HepG2 (cell line): Measurements from ENCODE around the gene RPE65. TPM values are rescaled to one million over a fixed set of nuclear protein-coding genes. Genes with fewer than 3 reads are reported as not detected.

ENCODE experiments used
- BCL6 ChIP-seq: IDR thresholded peaks from 2 replicates; pipeline ENCODE4 v1.6.1; 2016; ENCODE audit warnings: missing genetic modification reagents, missing compliant biosample characterization
- BRCA1 ChIP-seq: sonication (generic); formaldehyde crosslinking; IDR thresholded peaks from 2 replicates; pipeline ENCODE4 v1.4.0; 2020; ENCODE audit warnings: missing genetic modification reagents
- ELF1 ChIP-seq: sonication (generic); formaldehyde crosslinking; IDR thresholded peaks from 2 replicates; pipeline ENCODE4 v1.4.0; 2020; ENCODE audit warnings: missing genetic modification reagents
- FOXP1 ChIP-seq, 2 experiments: fragments of 450-650 bp in 1 of 2; IDR thresholded peaks; 2 replicates each; pipeline ENCODE4 v1.6.1; 2017 to 2018; ENCODE audit warnings: antibody characterized with exemption in 1 of 2
- GABPB1 ChIP-seq: IDR thresholded peaks from 2 replicates; pipeline ENCODE4 v1.6.1; 2016; ENCODE audit warnings: mild to moderate bottlenecking, missing genetic modification reagents, moderate library complexity, missing compliant biosample characterization
- MAF1 ChIP-seq: sonication (generic); formaldehyde crosslinking; IDR thresholded peaks from 2 replicates; pipeline ENCODE4 v1.5.0; 2020; ENCODE audit warnings: missing genetic modification reagents, borderline replicate concordance
- PRDM10 ChIP-seq: sonication (generic); formaldehyde crosslinking; IDR thresholded peaks from 2 replicates; pipeline ENCODE4 v1.4.0; 2020; ENCODE audit warnings: low read depth, missing genetic modification reagents
- REXO4 ChIP-seq: sonication (generic); formaldehyde crosslinking; IDR thresholded peaks from 2 replicates; pipeline ENCODE4 v1.8.0; 2022; ENCODE audit warnings: missing genetic modification reagents, mild to moderate bottlenecking, borderline replicate concordance
- RXRB ChIP-seq: IDR thresholded peaks from 2 replicates; pipeline ENCODE4 v1.6.1; 2016; ENCODE audit warnings: borderline replicate concordance, missing genetic modification reagents, missing compliant biosample characterization
- SAFB2 ChIP-seq: sonication (generic); formaldehyde crosslinking; IDR thresholded peaks from 2 replicates; pipeline ENCODE4 v1.5.1; 2020; ENCODE audit warnings: missing genetic modification reagents, low read depth, mild to moderate bottlenecking, borderline replicate concordance
- SP4 ChIP-seq: sonication (generic); formaldehyde crosslinking; IDR thresholded peaks from 2 replicates; pipeline ENCODE4 v1.8.1; 2023; ENCODE audit warnings: mild to moderate bottlenecking, missing genetic modification reagents
- TCF7L2 ChIP-seq: IDR thresholded peaks from 2 replicates; pipeline ENCODE4 v1.6.1; 2011; ENCODE audit warnings: mild to moderate bottlenecking, low read depth, low read length, moderate library complexity
- ZEB1 ChIP-seq: IDR thresholded peaks from 2 replicates; pipeline ENCODE4 v1.6.1; 2012; ENCODE audit warnings: mild to moderate bottlenecking, low read depth, inconsistent platforms; ENCODE audit not compliant: insufficient replicate concordance
- ZFP36L2 ChIP-seq: sonication (generic); formaldehyde crosslinking; IDR thresholded peaks from 2 replicates; pipeline ENCODE4 v1.4.0; 2020; ENCODE audit warnings: missing genetic modification reagents
- ZNF160 ChIP-seq: sonication (generic); formaldehyde crosslinking; IDR thresholded peaks from 2 replicates; pipeline ENCODE4 v1.8.0; 2022; ENCODE audit warnings: mild to moderate bottlenecking, inconsistent platforms, missing genetic modification reagents
- ZNF282 ChIP-seq: fragments of 450-650 bp; IDR thresholded peaks from 2 replicates; pipeline ENCODE4 v1.6.1; 2018; ENCODE audit not compliant: partially characterized antibody
- ZNF296 ChIP-seq: sonication (generic); formaldehyde crosslinking; conservative IDR thresholded peaks from 2 replicates; pipeline ENCODE4 v1.5.0; 2020; ENCODE audit warnings: mild to moderate bottlenecking, missing genetic modification reagents
- ZNF337 ChIP-seq: sonication (generic); formaldehyde crosslinking; IDR thresholded peaks from 2 replicates; pipeline ENCODE4 v1.5.1; 2020; ENCODE audit warnings: missing genetic modification reagents, low read depth, mild to moderate bottlenecking, borderline replicate concordance
- ZNF737 ChIP-seq: sonication (generic); formaldehyde crosslinking; IDR thresholded peaks from 2 replicates; pipeline ENCODE4 v1.5.0; 2020; ENCODE audit warnings: missing genetic modification reagents, mild to moderate bottlenecking, borderline replicate concordance
- ZNF850 ChIP-seq: sonication (generic); formaldehyde crosslinking; conservative IDR thresholded peaks from 2 replicates; pipeline ENCODE4 v1.9.0; 2021; ENCODE audit warnings: mild to moderate bottlenecking, missing genetic modification reagents
- polyA plus RNA-seq, 8 experiments: library from polyadenylated mRNA; depleted of rRNA in 3 of 8; stranded (reverse) in 7 of 8; unstranded in 1 of 8; fragments of >200 nt; fragmentation: Illumina TruSeq in 4 of 8; extraction: Trizol in 4 of 8; gene quantifications; 2 replicates each; pipeline versions ENCODE4 v1.2.1 to v1.2.3, GENCODE V29; 2011 to 2016; ENCODE audit warnings: low read depth in 4 of 8, missing spikeins in 1 of 8, mixed read lengths in 1 of 8; ENCODE audit not compliant: insufficient read depth in 1 of 8
- total RNA-seq, 5 experiments: library from RNA; depleted of rRNA; stranded (reverse); fragments of >200 nt; fragmentation: Illumina TruSeq; extraction: Trizol; gene quantifications; 2 replicates each; pipeline ENCODE4 v1.2.3, GENCODE V29; 2016; ENCODE audit warnings: low read depth in 1 of 5
- TF ChIP-seq, protein P1 (sequence below): sonication (generic); formaldehyde crosslinking; IDR thresholded peaks from 2 replicates; pipeline ENCODE4 v1.9.0; 2022; ENCODE audit warnings: low read depth, missing genetic modification reagents
- TF ChIP-seq, protein P2 (sequence below): sonication (generic); formaldehyde crosslinking; IDR thresholded peaks from 2 replicates; pipeline ENCODE4 v1.5.0; 2020; ENCODE audit warnings: missing genetic modification reagents
- TF ChIP-seq, protein P3 (sequence below): sonication (generic); formaldehyde crosslinking; conservative IDR thresholded peaks from 2 replicates; pipeline ENCODE4 v1.4.0; 2020; ENCODE audit warnings: missing genetic modification reagents

The RPE65 gene
- total and polyA plus RNA-seq, 2 of the 13 experiments (the other 11 are each of a cell fraction or from before 2014, with no cell fraction given) = not detected

- TF ChIP-seq ZNF282 = no peak
- no peak for TF ChIP-seq REXO4 (CRISPR knock-in tag)
- TF ChIP-seq GABPB1 = peak; percentile 76; the same call in 1 of the 2 replicates
- TF ChIP-seq, protein P1, sequence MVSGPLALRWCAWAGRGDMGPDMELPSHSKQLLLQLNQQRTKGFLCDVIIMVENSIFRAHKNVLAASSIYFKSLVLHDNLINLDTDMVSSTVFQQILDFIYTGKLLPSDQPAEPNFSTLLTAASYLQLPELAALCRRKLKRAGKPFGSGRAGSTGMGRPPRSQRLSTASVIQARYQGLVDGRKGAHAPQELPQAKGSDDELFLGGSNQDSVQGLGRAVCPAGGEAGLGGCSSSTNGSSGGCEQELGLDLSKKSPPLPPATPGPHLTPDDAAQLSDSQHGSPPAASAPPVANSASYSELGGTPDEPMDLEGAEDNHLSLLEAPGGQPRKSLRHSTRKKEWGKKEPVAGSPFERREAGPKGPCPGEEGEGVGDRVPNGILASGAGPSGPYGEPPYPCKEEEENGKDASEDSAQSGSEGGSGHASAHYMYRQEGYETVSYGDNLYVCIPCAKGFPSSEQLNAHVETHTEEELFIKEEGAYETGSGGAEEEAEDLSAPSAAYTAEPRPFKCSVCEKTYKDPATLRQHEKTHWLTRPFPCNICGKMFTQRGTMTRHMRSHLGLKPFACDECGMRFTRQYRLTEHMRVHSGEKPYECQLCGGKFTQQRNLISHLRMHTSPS = no peak
- 0 out of 2 replicates have a peak, but pooled peaks have one; percentile 28 for TF ChIP-seq ZNF160 (CRISPR knock-in tag)
- TF ChIP-seq BCL6 (CRISPR knock-in tag) = no peak
- TF ChIP-seq TCF7L2 = no peak
- peak; percentile 31; the same call in 1 of the 2 replicates for TF ChIP-seq SP4
- no peak for TF ChIP-seq ZNF337 (CRISPR knock-in tag)
- TF ChIP-seq ZNF737 (CRISPR knock-in tag) = no peak
- TF ChIP-seq ZNF296 (CRISPR knock-in tag) = 0 out of 2 replicates have a peak, but pooled peaks have one; percentile 35
- TF ChIP-seq BRCA1 (CRISPR knock-in tag) = no peak
- no peak for TF ChIP-seq MAF1 (CRISPR knock-in tag)
- TF ChIP-seq, protein P2, sequence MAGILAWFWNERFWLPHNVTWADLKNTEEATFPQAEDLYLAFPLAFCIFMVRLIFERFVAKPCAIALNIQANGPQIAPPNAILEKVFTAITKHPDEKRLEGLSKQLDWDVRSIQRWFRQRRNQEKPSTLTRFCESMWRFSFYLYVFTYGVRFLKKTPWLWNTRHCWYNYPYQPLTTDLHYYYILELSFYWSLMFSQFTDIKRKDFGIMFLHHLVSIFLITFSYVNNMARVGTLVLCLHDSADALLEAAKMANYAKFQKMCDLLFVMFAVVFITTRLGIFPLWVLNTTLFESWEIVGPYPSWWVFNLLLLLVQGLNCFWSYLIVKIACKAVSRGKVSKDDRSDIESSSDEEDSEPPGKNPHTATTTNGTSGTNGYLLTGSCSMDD (CRISPR knock-in tag) = no peak
- TF ChIP-seq ZFP36L2 = no peak
- no peak for TF ChIP-seq PRDM10
- TF ChIP-seq, protein P3, sequence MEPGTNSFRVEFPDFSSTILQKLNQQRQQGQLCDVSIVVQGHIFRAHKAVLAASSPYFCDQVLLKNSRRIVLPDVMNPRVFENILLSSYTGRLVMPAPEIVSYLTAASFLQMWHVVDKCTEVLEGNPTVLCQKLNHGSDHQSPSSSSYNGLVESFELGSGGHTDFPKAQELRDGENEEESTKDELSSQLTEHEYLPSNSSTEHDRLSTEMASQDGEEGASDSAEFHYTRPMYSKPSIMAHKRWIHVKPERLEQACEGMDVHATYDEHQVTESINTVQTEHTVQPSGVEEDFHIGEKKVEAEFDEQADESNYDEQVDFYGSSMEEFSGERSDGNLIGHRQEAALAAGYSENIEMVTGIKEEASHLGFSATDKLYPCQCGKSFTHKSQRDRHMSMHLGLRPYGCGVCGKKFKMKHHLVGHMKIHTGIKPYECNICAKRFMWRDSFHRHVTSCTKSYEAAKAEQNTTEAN (CRISPR knock-in tag) = no peak
- TF ChIP-seq SAFB2 (CRISPR knock-in tag) = no peak
- no peak for TF ChIP-seq ZEB1
- TF ChIP-seq ZNF850 = no peak
- no peak for TF ChIP-seq ELF1
- TF ChIP-seq RXRB = no peak
- TF ChIP-seq FOXP1 (IDR thresholded peaks at IDR 0.05) = no peak
- no peak for TF ChIP-seq FOXP1 (CRISPR knock-in tag; IDR thresholded peaks at IDR 0.05)
Measured at GRCh38 chr1:68496680-68497357, 47.1 kb upstream of the RPE65 start, which contains the start of gene DEPDC1 (continued).
